ENCODE results near the gene CD81.

Gene CD81

GRCh38 chr11:2377511-2378443 lies 667 bp downstream of the CD81 start:
- peak; percentile 57 for DNase-seq

DNA sequence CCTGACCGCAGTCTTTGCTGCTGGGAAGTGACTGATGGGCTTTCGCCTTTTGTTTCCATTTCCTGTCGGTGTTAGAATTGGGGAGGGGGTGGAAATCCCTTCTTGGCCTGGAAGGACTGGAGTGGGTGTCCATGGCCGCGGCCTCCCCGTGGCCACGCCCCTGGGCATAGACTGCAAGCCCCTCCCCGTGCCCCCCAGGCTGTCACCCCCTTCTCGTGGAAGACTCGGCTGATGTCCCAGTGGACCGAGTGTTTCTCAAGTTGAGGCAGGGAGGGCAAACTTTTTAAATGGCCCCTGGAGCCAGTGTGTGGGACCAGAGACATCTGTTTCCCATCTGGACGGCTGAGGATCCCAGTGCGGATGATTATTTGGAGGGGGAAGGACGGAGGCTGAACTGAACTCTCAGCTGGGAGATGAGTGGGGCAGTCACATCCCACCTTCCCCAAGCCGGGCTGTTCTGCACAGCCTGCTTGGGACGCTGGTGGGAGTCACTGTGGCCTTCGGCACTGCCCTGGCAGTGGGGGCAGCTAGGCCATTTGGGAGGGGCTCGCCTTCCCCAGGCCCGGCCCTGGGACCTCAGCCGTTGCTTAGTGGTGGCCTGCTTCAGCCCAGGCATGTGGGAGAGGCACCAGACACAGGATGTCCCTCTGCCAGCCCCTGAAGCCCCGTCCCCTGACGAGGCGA lies 1.6 kb downstream of the CD81 start:
- no peak for DNase-seq

DNA sequence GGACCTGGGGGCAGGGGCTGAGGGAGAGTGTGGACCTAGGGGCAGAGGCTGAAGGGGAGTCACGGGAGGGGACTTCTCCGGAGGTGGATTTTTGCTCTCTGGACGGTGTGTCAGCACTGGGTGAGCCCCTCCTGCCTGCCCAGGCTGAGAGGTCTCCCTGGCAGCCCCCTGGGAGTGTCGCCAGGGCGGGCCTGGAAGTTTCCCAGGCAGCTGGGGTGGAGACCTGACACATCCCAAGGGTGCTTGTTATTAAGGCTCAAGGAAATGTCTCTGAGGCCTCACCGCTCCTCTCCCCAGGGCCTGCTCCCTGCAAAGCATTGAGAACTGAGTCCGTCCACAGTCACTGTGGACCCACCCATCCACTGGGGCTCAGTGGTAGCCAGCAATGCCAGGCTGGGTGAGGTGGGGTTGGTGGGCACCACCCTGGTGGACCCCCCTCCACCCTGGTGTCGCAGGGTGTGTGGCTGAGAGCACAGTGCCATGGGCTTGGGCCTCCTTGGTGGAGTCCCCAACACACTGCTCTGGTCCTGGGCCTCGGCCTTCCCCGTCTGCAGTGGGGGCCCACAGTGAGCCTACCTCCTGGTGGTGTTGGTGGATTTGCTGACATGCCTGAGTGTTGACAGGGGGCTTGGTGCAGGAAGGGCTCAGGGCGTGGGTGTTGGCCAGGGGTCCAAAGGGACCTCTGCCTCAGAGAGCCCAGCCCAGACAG lies 2.5 kb downstream of the CD81 start:
- no peak for DNase-seq

GRCh38 chr11:2380396-2380795 lies 3.3 kb downstream of the CD81 start:
- DNase-seq, result no peak

- DNase-seq, result no peak
These were observed 3.8 kb downstream of the CD81 start for GRCh38 chr11:2380807-2381350.

- no peak for DNase-seq
These were observed 4.5 kb downstream of the CD81 start for GRCh38 chr11:2381494-2382128.

DNA sequence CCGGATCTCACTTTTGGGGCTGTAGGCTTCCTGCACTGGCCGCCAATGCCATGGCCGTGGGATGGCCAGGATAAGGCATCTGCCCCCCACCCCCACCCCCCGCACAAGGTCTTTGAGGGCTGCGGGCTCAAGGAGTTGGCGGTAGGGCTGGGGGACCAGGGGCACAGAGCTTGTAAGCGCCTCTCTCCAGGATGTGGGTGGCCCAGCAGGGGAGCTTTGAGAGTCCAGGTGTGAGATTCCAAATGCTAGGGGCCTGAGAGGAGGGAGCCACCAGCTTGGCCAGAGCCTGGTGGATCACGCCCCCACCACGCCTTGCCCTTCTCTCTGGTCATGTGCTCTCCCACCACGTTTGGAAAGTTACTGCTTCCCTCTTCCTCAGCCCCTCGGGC lies 5.0 kb downstream of the CD81 start:
- DNase-seq, result no peak

- no peak for DNase-seq
These were observed 6.1 kb downstream of the CD81 start for GRCh38 chr11:2382936-2383851.

GRCh38 chr11:2383852-2384804 lies 7.0 kb downstream of the CD81 start:
- DNase-seq, result no peak

DNA sequence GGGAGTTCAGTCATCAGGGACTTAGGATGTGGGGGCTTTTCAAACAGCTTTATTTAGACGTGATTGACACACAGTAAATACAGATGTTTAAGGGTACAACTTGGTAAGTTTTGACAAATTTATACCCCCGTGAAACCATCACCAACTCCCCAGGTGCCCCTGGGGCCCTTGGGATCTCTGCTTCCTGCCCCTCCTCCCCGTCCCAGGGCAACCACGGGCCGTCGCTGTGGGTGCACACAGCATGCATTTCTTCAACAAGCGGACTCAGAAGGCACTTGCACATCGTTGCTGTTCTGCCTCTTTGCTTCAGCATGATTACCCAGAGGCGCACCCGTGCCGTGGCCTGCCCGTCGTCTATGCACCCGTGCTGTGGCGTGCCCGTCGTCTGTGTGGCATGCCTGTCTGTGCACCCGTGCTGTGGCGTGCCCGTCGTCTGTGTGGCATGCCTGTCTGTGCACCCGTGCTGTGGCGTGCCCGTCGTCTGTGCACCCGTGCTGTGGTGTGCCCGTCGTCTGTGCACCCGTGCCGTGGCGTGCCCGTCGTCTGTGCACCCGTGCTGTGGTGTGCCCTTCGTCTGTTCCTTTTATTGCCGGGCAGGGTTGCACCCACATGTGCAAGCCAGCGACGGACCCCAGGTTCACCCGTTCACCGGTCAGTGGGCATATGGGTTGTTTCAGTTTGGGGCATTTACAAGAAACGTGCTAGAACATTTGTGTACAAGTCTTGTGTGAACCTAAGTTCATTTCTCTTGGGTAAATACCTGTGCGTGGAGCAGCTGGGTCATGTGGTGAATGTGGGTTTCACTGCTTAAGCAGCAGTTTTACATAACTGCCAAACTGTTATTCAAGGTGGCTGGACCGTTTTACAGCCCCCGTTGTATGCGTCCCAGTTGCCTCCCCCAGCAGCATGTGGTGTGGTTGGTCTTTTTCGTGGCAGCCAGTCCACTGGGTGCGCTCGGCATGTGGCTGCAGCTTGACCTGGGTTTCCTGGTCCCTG lies 8.3 kb downstream of the CD81 start:
- DNase-seq, result no peak

DNA sequence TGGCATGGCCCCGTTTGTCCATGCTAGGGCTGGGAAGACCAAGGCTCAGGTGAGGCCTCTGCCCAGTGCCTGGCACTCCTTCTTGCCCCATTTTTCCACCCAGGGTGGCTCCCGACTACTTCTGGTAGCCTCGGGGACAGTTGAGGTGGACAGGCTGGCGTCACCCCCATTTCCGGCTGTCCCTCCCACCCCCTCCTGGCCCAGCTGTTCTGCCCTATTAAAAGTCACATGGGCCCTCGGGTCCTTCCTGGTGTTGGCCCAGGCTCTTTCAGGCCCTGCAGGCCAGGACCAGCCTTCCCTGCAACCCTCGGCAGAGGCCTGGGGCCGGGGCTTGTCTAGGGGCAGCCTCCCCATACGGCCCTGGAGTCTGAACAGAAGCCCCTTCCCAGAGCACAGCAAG lies 9.5 kb downstream of the CD81 start:
- DNase-seq, result no peak

- no peak for DNase-seq
These were observed 10.3 kb downstream of the CD81 start for GRCh38 chr11:2387266-2387987.

GRCh38 chr11:2388431-2389376 lies 11.6 kb downstream of the CD81 start:
- DNase-seq, result no peak

- DNase-seq, result no peak
These were observed 12.4 kb downstream of the CD81 start for GRCh38 chr11:2389377-2390026.

GRCh38 chr11:2390091-2390724 lies 13.1 kb downstream of the CD81 start:
- DNase-seq, result no peak

- no peak for DNase-seq
These were observed 13.6 kb downstream of the CD81 start for GRCh38 chr11:2390725-2391151.

Measured in effector CD4-positive, alpha-beta T cell (primary cell).